HG03039 (cell line): ENCODE measurements around the gene CEP295NL.
"Not testable (repeated sequence)": the region's sequence is repeated elsewhere in the genome, so short reads cannot be mapped to it uniquely, and the experiment has no call there.

Experiments used
- ATAC-seq: cut with Tn5 transposase; IDR thresholded peaks from one replicate; pipeline ENCODE4 v1.9.1; 2021; ENCODE audit warnings: mild to moderate bottlenecking, moderate library complexity; ENCODE audit not compliant: unreplicated experiment

The CEP295NL gene

DNA sequence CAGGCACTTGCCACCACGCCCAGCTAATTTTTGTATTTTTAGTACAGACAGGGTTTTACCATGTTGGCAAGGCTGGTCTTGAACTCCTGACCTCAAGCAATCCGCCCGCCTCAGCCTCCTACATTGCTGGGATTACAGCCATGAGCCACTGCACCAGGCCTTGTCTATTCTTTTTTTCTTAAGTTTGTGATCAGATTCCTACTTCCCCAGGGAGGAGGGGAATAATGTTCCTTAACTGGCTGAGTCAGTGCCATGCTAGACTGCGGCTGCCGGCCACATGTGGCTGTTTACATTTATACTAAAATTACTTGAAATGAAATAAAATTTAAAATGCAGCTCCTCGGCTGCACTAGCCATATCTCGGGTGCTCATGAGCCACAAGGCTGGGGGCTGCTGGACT is 34.6 kb downstream of the CEP295NL start:
- no peak for ATAC-seq

GRCh38 chr17:78867046-78867445 is 36.0 kb downstream of the CEP295NL start:
- not testable (repeated sequence) for ATAC-seq

DNA sequence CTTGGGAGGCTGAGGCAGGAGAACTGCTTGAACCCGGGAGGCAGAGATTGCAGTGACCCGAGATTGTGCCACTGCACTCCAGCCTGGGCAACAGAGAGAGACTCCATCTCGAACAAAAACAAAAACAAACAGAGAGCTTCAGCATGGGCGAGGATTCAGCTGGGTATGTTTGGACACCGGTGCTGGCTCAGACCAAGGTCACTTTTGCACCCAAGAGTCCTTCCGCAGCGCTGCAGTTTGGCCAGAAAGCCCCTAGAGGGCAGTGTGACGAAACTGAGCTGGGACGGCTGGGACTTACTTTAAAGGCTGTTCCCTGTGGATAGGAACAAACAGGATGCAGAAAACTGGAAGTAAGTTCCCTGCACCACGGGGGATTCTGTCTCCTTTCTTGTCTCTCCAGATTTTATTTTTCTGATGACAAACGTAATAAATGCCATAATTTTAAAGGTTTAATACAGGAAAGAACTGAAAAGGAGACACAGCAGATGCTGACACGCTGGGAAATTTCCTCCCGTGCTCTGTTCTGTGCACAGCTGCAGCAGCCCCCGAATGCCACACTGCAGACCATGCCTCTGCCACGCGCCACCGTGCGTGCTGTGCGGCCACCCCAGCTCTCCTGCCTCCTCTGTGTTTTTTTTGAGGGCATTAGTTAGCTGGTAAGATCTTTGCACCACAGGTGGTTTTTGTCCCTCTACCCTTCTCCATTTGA is 37.2 kb downstream of the CEP295NL start:
- no peak for ATAC-seq

- no peak for ATAC-seq
These were observed 38.9 kb downstream of the CEP295NL start for GRCh38 chr17:78864117-78864516.

- no peak for ATAC-seq
These were observed 40.7 kb downstream of the CEP295NL start for GRCh38 chr17:78862073-78863023.

GRCh38 chr17:78861229-78861628 is 41.8 kb downstream of the CEP295NL start:
- no peak for ATAC-seq

GRCh38 chr17:78859051-78859450 is 44.0 kb downstream of the CEP295NL start:
- no peak for ATAC-seq

GRCh38 chr17:78857266-78857665 is 45.7 kb downstream of the CEP295NL start:
- ATAC-seq: no peak

DNA sequence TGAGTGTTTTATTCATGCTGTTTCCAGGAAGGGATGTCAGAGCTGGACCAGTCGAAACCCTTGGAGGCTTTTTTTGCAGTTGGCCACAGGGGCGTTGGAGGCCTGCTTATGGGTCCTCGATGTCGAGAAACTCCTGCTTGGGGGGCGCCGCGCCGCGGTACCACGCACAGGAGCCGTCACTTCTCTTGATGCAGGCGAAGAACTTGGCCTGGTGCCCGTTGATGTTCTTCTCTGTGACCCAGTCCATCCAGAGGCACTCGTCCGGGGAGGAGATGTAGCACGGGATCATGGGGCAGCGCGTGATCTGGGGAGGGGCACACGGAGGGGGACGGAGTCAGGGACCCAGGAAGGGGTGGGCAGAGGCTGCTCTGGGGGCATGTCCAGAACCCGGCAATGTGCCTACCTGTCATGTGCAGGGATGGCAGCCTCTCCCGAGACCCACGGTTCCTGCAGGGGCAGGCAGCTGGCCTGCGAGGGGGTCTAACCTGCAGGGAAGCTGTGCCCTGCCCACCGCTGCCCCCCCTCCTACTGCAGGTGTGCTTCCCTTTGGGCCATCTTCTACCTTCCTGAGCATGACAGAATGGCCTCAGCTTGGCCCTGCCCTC is 47.3 kb downstream of the CEP295NL start:
- no peak for ATAC-seq

DNA sequence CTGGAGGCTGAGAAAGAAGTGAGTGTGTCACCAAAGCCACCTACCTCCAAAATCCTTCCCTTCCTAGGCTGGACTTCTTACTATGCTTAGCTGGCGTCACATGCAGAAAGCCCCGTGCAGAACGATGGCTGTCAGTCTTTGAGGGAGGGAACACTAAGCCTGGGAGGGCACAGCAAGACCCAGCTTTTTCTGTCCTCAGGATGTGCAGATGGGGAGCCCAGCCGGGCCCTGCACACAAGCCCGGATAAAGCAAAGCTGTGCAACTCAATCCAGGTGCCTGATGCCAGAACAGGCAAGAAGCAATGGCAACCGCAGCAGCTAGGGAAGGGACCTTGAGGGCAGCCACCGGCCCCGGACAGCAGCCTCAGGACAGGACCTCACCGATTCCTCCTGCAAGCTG is 48.5 kb downstream of the CEP295NL start:
- ATAC-seq: no peak

- ATAC-seq: no peak
These were observed 49.0 kb downstream of the CEP295NL start for GRCh38 chr17:78853926-78854394.

GRCh38 chr17:78852709-78853121 is 50.3 kb downstream of the CEP295NL start:
- no peak for ATAC-seq

- no peak for ATAC-seq
These were observed 54.0 kb downstream of the CEP295NL start for GRCh38 chr17:78849026-78849425.

DNA sequence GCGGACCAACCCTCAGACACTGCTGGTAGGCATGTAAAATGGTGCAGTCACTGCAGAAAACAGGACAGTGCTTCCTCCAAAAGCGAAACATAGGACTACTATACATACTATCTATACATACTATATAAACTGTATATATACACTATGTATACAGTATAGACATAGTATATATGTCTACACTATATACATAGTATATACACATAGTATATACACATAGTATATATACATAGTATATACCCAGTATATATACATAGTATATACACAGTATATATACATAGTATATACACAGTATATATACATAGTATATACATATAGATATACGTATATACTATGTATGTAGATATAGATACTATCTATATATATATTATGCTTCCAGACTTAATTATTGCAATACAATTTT is 55.9 kb downstream of the CEP295NL start:
- ATAC-seq: no peak

DNA sequence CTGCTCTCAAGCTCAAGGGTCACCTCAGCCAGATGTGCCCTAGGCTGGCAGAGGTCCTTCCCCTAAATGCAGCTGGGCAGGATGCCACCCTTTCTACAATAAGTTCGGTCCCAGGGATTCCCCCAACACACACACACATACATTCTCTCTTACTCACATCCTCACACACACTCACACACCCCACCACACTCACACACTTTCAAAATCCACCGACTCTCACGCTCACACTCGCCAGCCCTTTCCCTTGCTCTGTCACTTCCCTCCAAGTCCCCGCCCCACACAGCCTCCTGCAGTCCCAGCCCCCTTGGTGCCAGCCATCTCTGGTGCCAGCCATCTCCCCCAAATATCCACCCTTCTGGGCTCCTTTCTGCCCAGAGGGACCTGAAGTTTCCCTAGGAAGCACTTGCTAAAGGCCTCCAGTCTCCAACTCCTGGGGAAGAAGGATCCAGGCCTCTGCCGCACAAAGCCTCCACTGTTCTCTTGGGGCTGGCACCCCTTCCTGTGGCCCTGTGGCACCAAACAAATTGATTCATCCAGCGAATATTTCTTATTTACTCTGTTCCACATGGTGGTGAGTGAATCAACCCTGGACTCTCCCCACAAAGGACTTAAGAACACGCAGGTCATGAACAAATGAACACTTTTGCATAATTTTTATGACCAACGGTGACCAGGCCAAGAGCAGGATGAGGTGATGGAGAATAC is 58.5 kb downstream of the CEP295NL start:
- ATAC-seq: no peak

DNA sequence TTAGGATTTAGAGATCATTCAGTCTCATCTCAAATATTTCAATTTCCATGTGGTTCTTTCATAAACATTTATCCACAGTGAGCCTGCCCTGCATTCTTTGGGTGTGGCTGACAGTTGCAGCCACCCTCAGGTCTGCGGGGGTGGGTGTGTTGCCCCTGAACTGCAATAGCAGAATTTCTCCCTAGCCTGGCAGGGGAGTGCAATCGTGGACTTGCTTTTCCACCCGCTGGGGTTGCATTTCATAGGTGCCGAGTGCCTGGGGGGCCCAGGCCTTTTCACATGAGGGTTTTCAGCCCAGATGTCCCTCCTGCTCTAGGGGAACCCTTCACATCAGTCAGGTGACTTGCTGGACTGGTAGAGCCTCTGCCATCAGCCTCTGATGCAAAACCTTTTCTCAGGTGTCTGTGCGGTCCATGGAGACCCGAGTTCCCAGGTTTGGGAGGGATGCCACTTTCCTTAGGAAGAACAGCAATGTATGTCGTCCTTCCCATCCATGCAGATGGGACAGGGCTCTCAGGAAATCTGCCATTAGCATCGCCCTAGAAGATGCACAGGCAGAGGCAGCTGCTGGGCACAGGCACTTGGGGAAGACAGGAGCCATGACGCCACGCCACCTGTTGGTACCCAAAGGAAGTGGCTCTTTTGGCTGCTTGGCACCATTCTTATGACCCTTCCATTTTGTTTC is 60.0 kb downstream of the CEP295NL start:
- ATAC-seq: no peak

- peak; percentile 81 for ATAC-seq
These were observed 62.0 kb downstream of the CEP295NL start, which contains the start of gene USP36 for GRCh38 chr17:78840780-78841611. Gene USP36 (minus strand): TSS chr17:78840814. CDS start chr17:78836363, 4,451 bp downstream.
